Subcutaneous adipose tissue (tissue), 4 donors: Measurements from ENCODE around the gene JAKMIP3. TPM values are rescaled to one million over a fixed set of nuclear protein-coding genes. Genes with fewer than 3 reads are reported as not detected.

ENCODE experiments used
- total RNA-seq, 4 donors: library from RNA; depleted of rRNA; stranded (reverse); fragments of >200 nt; gene quantifications; one replicate each; pipeline ENCODE4 v1.1.0, GENCODE V29; 2016
- TF ChIP-seq, protein P1 (sequence below): fragments of 450-650 bp; IDR thresholded peaks from one replicate; pipeline ENCODE4 v1.5.1; 2016; ENCODE audit warnings: low read depth, mild to moderate bottlenecking, control low read depth, antibody characterized with exemption, moderate library complexity

Gene JAKMIP3
- total RNA-seq, 4 donors from 2014 or later, result 0.16 to 0.75 (median 0.31) TPM

DNA sequence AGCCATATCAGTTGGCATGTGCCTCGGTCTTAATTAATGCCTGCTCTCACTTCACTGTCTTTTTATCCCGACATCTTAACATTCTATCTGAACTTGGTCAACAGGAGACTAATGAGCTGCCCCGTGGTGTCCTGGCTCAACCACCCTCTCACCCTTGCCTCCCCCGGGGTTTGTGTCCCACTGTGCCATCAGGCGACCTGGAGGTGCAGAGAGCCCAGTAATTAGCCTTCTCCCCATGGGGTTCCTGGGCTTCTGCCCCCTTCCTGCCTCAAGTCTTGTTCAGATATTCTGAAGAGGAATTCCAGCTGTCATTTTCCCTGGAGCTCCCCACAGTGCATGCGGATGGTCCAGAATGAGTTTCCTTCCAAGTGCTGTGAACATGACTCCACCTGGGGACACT lies 10.1 kb upstream of the JAKMIP3 start:
- TF ChIP-seq, protein P1, sequence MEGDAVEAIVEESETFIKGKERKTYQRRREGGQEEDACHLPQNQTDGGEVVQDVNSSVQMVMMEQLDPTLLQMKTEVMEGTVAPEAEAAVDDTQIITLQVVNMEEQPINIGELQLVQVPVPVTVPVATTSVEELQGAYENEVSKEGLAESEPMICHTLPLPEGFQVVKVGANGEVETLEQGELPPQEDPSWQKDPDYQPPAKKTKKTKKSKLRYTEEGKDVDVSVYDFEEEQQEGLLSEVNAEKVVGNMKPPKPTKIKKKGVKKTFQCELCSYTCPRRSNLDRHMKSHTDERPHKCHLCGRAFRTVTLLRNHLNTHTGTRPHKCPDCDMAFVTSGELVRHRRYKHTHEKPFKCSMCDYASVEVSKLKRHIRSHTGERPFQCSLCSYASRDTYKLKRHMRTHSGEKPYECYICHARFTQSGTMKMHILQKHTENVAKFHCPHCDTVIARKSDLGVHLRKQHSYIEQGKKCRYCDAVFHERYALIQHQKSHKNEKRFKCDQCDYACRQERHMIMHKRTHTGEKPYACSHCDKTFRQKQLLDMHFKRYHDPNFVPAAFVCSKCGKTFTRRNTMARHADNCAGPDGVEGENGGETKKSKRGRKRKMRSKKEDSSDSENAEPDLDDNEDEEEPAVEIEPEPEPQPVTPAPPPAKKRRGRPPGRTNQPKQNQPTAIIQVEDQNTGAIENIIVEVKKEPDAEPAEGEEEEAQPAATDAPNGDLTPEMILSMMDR, result no peak

- TF ChIP-seq, protein P1, result no peak
Observed at GRCh38 chr10:132056663-132057062, 9.1 kb upstream of the JAKMIP3 start.

GRCh38 chr10:132057191-132057681 lies 8.5 kb upstream of the JAKMIP3 start:
- TF ChIP-seq, protein P1, result no peak

- TF ChIP-seq, protein P1, result no peak
Observed at GRCh38 chr10:132058111-132058745, 7.5 kb upstream of the JAKMIP3 start.

GRCh38 chr10:132058793-132059759 lies 6.7 kb upstream of the JAKMIP3 start:
- TF ChIP-seq, protein P1, result no peak

GRCh38 chr10:132059760-132060508 lies 5.8 kb upstream of the JAKMIP3 start:
- TF ChIP-seq, protein P1, result no peak
